ENCODE data around the gene AIFM3. TPM values are rescaled to one million over a fixed set of nuclear protein-coding genes. Genes with fewer than 3 reads are reported as not detected.

Gene AIFM3
- total RNA-seq, 1 experiment from 2014 or later = 9.7 TPM

DNA sequence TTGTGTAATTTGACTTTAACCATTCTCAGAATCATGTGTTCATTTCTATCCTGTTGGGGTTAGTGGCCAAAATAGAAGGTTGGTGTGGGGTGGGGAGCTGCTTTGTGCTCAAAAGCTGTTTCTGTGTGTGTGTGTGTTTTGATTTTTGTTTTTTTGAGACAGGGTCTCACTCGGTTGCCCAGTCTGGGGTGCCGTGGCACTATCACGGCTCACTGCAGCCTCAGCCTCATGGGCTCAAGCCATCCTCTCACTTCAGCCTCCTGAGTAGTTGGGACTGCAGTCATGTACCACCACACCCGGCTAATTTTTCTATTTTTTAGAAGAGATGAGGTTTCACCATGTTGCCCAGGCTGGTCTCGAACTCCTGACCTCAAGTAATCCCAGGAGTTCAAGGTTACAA is 18.1 kb upstream of the AIFM3 start:
- peaks cover 31% of the 10 kb centered on the region; the same call in 1 of the 2 replicates for H4K20me1 ChIP-seq (ENCODE audit: insufficient read depth)
- RAD21 ChIA-PET (ENCODE audit: low non-redundant PET in 1 of 2, low total read pairs in 2 of 2, uncharacterized antibody in 2 of 2, unreplicated experiment in 2 of 2) = no interaction called here
- POLR2A ChIA-PET = no interaction called here
- no peak overlapping the region for H3K4me3 ChIP-seq (replicated peaks in 1 of 2; ENCODE audit: low read depth in 1 of 2, low read length in 2 of 2)
- H3K4me1 ChIP-seq (ENCODE audit: control insufficient read depth in 1 of 2, insufficient read depth in 2 of 2, low read length in 2 of 2) = peaks cover 11 to 36% of the 10 kb centered on the region in 2 experiments
- intact Hi-C loops (cut with micrococcal nuclease) = no loop called here
- no peak overlapping the region for H3K4me2 ChIP-seq (ENCODE audit: low read length)
- peaks cover 25 to 43% of the 10 kb centered on the region in 2 experiments; a peak in 3 of 4 replicates for H3K36me3 ChIP-seq (ENCODE audit: control insufficient read depth in 1 of 2, insufficient read depth in 2 of 2, low read length in 2 of 2)
- H2AFZ ChIP-seq (ENCODE audit: low read depth, low read length, poor library complexity, severe bottlenecking) = no peak overlapping the region
- CTCF ChIA-PET = no interaction called here
- ATAC-seq (no peak), DNase-seq (ENCODE audit: low read depth, low spot score) (no peak)
- H3K9me2 ChIP-seq (ENCODE audit: insufficient read depth) = no peaks in the 10 kb centered on the region
- H3K79me2 ChIP-seq (ENCODE audit: insufficient read depth, low read length) = peaks cover 100% of the 10 kb centered on the region
- no peaks in the 10 kb centered on the region for H3K27me3 ChIP-seq (ENCODE audit: insufficient read depth, low read length)
- TF ChIP-seq SP1 (IDR thresholded peaks at IDR 0.05; ENCODE audit: low read depth) (no peak), SRF (IDR thresholded peaks at IDR 0.05; ENCODE audit: low read depth) (no peak), JUND (IDR thresholded peaks at IDR 0.05) (no peak), EGR1 (IDR thresholded peaks at IDR 0.05; ENCODE audit: low read depth) (no peak), EZH2 (IDR thresholded peaks at IDR 0.05) (no peak), ZNF274 (IDR thresholded peaks at IDR 0.05; ENCODE audit: low read depth, low read length) (no peak)
- TF ChIP-seq, protein P1, sequence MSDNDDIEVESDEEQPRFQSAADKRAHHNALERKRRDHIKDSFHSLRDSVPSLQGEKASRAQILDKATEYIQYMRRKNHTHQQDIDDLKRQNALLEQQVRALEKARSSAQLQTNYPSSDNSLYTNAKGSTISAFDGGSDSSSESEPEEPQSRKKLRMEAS (IDR thresholded peaks at IDR 0.05) = no peak
- TF ChIP-seq, protein P2, sequence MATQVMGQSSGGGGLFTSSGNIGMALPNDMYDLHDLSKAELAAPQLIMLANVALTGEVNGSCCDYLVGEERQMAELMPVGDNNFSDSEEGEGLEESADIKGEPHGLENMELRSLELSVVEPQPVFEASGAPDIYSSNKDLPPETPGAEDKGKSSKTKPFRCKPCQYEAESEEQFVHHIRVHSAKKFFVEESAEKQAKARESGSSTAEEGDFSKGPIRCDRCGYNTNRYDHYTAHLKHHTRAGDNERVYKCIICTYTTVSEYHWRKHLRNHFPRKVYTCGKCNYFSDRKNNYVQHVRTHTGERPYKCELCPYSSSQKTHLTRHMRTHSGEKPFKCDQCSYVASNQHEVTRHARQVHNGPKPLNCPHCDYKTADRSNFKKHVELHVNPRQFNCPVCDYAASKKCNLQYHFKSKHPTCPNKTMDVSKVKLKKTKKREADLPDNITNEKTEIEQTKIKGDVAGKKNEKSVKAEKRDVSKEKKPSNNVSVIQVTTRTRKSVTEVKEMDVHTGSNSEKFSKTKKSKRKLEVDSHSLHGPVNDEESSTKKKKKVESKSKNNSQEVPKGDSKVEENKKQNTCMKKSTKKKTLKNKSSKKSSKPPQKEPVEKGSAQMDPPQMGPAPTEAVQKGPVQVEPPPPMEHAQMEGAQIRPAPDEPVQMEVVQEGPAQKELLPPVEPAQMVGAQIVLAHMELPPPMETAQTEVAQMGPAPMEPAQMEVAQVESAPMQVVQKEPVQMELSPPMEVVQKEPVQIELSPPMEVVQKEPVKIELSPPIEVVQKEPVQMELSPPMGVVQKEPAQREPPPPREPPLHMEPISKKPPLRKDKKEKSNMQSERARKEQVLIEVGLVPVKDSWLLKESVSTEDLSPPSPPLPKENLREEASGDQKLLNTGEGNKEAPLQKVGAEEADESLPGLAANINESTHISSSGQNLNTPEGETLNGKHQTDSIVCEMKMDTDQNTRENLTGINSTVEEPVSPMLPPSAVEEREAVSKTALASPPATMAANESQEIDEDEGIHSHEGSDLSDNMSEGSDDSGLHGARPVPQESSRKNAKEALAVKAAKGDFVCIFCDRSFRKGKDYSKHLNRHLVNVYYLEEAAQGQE (IDR thresholded peaks at IDR 0.05; ENCODE audit: low read depth) = no peak
- TF ChIP-seq, protein P3, sequence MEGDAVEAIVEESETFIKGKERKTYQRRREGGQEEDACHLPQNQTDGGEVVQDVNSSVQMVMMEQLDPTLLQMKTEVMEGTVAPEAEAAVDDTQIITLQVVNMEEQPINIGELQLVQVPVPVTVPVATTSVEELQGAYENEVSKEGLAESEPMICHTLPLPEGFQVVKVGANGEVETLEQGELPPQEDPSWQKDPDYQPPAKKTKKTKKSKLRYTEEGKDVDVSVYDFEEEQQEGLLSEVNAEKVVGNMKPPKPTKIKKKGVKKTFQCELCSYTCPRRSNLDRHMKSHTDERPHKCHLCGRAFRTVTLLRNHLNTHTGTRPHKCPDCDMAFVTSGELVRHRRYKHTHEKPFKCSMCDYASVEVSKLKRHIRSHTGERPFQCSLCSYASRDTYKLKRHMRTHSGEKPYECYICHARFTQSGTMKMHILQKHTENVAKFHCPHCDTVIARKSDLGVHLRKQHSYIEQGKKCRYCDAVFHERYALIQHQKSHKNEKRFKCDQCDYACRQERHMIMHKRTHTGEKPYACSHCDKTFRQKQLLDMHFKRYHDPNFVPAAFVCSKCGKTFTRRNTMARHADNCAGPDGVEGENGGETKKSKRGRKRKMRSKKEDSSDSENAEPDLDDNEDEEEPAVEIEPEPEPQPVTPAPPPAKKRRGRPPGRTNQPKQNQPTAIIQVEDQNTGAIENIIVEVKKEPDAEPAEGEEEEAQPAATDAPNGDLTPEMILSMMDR (IDR thresholded peaks at IDR 0.05 in 2 of 3, conservative IDR thresholded peaks at IDR 0.05 in 1 of 3; ENCODE audit: borderline replicate concordance in 1 of 3, insufficient read depth in 1 of 3, low read depth in 2 of 3, low read length in 2 of 3) = no peak
- TF ChIP-seq, protein P4, sequence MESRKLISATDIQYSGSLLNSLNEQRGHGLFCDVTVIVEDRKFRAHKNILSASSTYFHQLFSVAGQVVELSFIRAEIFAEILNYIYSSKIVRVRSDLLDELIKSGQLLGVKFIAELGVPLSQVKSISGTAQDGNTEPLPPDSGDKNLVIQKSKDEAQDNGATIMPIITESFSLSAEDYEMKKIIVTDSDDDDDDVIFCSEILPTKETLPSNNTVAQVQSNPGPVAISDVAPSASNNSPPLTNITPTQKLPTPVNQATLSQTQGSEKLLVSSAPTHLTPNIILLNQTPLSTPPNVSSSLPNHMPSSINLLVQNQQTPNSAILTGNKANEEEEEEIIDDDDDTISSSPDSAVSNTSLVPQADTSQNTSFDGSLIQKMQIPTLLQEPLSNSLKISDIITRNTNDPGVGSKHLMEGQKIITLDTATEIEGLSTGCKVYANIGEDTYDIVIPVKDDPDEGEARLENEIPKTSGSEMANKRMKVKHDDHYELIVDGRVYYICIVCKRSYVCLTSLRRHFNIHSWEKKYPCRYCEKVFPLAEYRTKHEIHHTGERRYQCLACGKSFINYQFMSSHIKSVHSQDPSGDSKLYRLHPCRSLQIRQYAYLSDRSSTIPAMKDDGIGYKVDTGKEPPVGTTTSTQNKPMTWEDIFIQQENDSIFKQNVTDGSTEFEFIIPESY (IDR thresholded peaks at IDR 0.05; ENCODE audit: extremely low read depth, insufficient replicate concordance, low read length) = no peak
- H3K9me3 ChIP-seq (ENCODE audit: control insufficient read depth in 1 of 2, insufficient read depth in 1 of 2, low read depth in 1 of 2, low read length in 2 of 2) = no peaks in the 10 kb centered on the region
- no peak overlapping the region for H3K27ac ChIP-seq (ENCODE audit: low read depth, low read length)
- H3K9ac ChIP-seq (ENCODE audit: low read length) = no peak overlapping the region
- no TSS peak for BruUV-seq (replicated peaks)
